ENCODE results near the gene PCYT2.

GRCh38 chr17:81879121-81879520 is 32.1 kb downstream of the PCYT2 start:
- TF ChIP-seq CTCF (IDR thresholded peaks at IDR 0.05): no peak
- TF ChIP-seq EZH2 (IDR thresholded peaks at IDR 0.05; ENCODE audit: borderline replicate concordance, insufficient read depth, low read depth, low read length, poor library complexity, severe bottlenecking): no peak
